ENCODE data around the gene ARVCF. TPM values are rescaled to one million over a fixed set of nuclear protein-coding genes. Genes with fewer than 3 reads are reported as not detected.

ARVCF gene
- total and polyA plus RNA-seq, 2 experiments from 2014 or later = 15.6 to 122 TPM

DNA sequence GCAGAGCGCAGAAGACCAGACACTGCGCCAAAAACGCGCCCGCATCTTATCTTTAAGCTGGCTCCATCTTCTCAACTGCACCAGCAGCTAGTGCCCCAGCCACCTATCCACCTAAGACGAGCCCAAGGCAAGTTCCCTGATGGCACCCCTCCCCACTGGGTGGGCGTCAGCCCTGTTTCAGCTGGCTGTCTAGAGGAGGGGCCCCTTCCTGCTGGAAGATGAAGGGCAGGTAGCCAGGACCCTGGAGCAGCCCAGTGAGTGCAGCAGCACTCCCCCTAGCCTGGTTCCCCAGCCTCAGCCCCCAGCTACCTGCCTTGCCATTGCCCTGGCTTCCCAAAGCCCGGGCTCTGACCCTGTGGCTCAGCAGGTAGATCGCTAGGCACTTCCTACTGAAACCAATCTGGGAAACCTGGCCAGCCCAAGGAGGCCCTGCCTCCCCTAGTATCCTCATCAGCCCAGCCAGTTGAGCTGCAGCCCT is 28.3 kb downstream of the ARVCF start (continued):
- TF ChIP-seq ZNF462 (CRISPR knock-in tag; IDR thresholded peaks at IDR 0.05) (no peak), EZH2phosphoT487 (IDR thresholded peaks at IDR 0.05; ENCODE audit: unreplicated experiment) (no peak), CREB1 (CRISPR knock-in tag; IDR thresholded peaks at IDR 0.05; ENCODE audit: low read depth) (no peak), NANOG (IDR thresholded peaks at IDR 0.05; ENCODE audit: borderline replicate concordance) (no peak)
- TF ChIP-seq, protein P1, sequence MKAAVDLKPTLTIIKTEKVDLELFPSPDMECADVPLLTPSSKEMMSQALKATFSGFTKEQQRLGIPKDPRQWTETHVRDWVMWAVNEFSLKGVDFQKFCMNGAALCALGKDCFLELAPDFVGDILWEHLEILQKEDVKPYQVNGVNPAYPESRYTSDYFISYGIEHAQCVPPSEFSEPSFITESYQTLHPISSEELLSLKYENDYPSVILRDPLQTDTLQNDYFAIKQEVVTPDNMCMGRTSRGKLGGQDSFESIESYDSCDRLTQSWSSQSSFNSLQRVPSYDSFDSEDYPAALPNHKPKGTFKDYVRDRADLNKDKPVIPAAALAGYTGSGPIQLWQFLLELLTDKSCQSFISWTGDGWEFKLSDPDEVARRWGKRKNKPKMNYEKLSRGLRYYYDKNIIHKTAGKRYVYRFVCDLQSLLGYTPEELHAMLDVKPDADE (IDR thresholded peaks at IDR 0.05) = no peak

GRCh38 chr22:19987394-19988306 is 29.0 kb downstream of the ARVCF start:
- Histone ChIP-seq H3K79me2 (replicated peaks; ENCODE audit: insufficient read depth) (peaks cover 9% of the 10 kb centered on the region), H3K9me2 (ENCODE audit: insufficient read depth) (no peaks in the 10 kb centered on the region), H3F3A (replicated peaks; ENCODE audit: low read depth) (no peaks in the 10 kb centered on the region), H3K27me3 (ENCODE audit: insufficient read depth) (no peaks in the 10 kb centered on the region), H3K36me3 (ENCODE audit: insufficient read depth) (no peaks in the 10 kb centered on the region), H2AFZ (0 out of 2 replicates have a peak overlapping the region, but pooled peaks have one; percentile 23), H3K4me1 (ENCODE audit: insufficient read depth) (peaks cover 8% of the 10 kb centered on the region; the same call in 1 of the 2 replicates), H4K20me1 (replicated peaks; ENCODE audit: insufficient read depth) (no peaks in the 10 kb centered on the region; the same call in 1 of the 2 replicates), H3K4me3 (peak overlapping the region; percentile 37; the same call in 1 of the 2 replicates), H3K27ac (ENCODE audit: low read depth) (no peak overlapping the region), H3K4me2 (peak overlapping the region; percentile 71; the same call in 1 of the 2 replicates)
- Mint-ChIP-seq H3K4me3 (peak overlapping the region; percentile 57), H3K27me3 (ENCODE audit: insufficient read depth, low read depth, poor library complexity) (peaks cover 7% of the 10 kb centered on the region), H3K9me3 (no peaks in the 10 kb centered on the region), H3K36me3 (ENCODE audit: low read depth) (no peaks in the 10 kb centered on the region), H3K27ac (no peak overlapping the region; the same call in 1 of the 2 replicates), H3K4me1 (peaks cover 3% of the 10 kb centered on the region; the same call in 2 of the 3 replicates)
- ATAC-seq = no peak
- no peak for DNase-seq (ENCODE audit: low spot score)
- TF ChIP-seq ZNF462 (CRISPR knock-in tag; IDR thresholded peaks at IDR 0.05) (no peak), CREB1 (CRISPR knock-in tag; IDR thresholded peaks at IDR 0.05; ENCODE audit: low read depth) (no peak)
